ENCODE measurements around the gene ZNF428. TPM values are rescaled to one million over a fixed set of nuclear protein-coding genes. Genes with fewer than 3 reads are reported as not detected.

ZNF428 gene
- total RNA-seq, 1 donor from 2014 or later: 53.4 TPM

- Histone ChIP-seq H3K27me3 (ENCODE audit: insufficient read depth, low read length) (no peaks in the 10 kb centered on the region), H3K36me3 (ENCODE audit: insufficient read depth, low read length) (peaks cover 6% of the 10 kb centered on the region), H4K20me1 (ENCODE audit: insufficient read depth, low read length) (peaks cover 57% of the 10 kb centered on the region), H3K4me2 (ENCODE audit: low read length) (no peak overlapping the region), H3K4me3 (ENCODE audit: insufficient read depth, low read depth, low read length) (no peak overlapping the region), H3K9ac (ENCODE audit: low read length) (no peak overlapping the region), H3K27ac (ENCODE audit: low read depth, low read length) (no peak overlapping the region), H3K4me1 (ENCODE audit: insufficient read depth, low read length) (peaks cover 13% of the 10 kb centered on the region), H3K9me3 (ENCODE audit: insufficient read depth, low read depth, low read length) (no peaks in the 10 kb centered on the region), H3K79me2 (ENCODE audit: insufficient read depth, low read length) (peaks cover 84% of the 10 kb centered on the region), H2AFZ (ENCODE audit: low read depth, low read length) (no peak overlapping the region)
- DNase-seq (ENCODE audit: low read depth) (no peak), FAIRE-seq (no peak)
- peaks cover 37% of the 10 kb centered on the region for H3K36me3 Mint-ChIP-seq (ENCODE audit: low read depth, unreplicated experiment)
- TF ChIP-seq EZH2 (IDR thresholded peaks at IDR 0.05; ENCODE audit: insufficient read depth, low read length) (no peak), CTCF (IDR thresholded peaks at IDR 0.05; ENCODE audit: insufficient read depth, low read depth, low read length) (no peak)
- no peak overlapping the region for H3K27ac Mint-ChIP-seq (ENCODE audit: unreplicated experiment)
- peaks cover 8% of the 10 kb centered on the region for H3K9me3 Mint-ChIP-seq (ENCODE audit: unreplicated experiment)
- peaks cover 6% of the 10 kb centered on the region for H3K4me1 Mint-ChIP-seq (ENCODE audit: low read depth, unreplicated experiment)
- H3K27me3 Mint-ChIP-seq (ENCODE audit: low read depth, unreplicated experiment): no peaks in the 10 kb centered on the region
- no peak overlapping the region for H3K4me3 Mint-ChIP-seq (ENCODE audit: unreplicated experiment)
Measured at GRCh38 chr19:43612374-43612773, 7.1 kb downstream of the ZNF428 start.

- no peak within 1 kb of the TSS for H3K4me3 Mint-ChIP-seq (ENCODE audit: unreplicated experiment)
Measured at GRCh38 chr19:43611788-43612187, 7.6 kb downstream of the ZNF428 start, which contains the start of gene SRRM5. TSS of gene SRRM5 (plus strand) at chr19:43612088. CDS start at chr19:43612122, 34 bp downstream.

More at GRCh38 chr19:43611788-43612187, 7.6 kb downstream of the ZNF428 start, which contains the start of gene SRRM5:
- peak within 1 kb of the TSS; percentile 48 for H3K27ac ChIP-seq (ENCODE audit: low read depth, low read length)
- peaks cover 13% of the 10 kb centered on the region for H3K4me1 ChIP-seq (ENCODE audit: insufficient read depth, low read length)
- DNase-seq (ENCODE audit: low read depth): no peak
- no peak within 1 kb of the TSS for H3K27ac Mint-ChIP-seq (ENCODE audit: unreplicated experiment)
- H2AFZ ChIP-seq (ENCODE audit: low read depth, low read length): no peak within 1 kb of the TSS
- peaks cover 8% of the 10 kb centered on the region for H3K9me3 Mint-ChIP-seq (ENCODE audit: unreplicated experiment)
- no peak for FAIRE-seq
- peaks cover 6% of the 10 kb centered on the region for H3K4me1 Mint-ChIP-seq (ENCODE audit: low read depth, unreplicated experiment)
- no peak within 1 kb of the TSS for H3K4me2 ChIP-seq (ENCODE audit: low read length)
- H3K9ac ChIP-seq (ENCODE audit: low read length): peak within 1 kb of the TSS; percentile 50
- peaks cover 6% of the 10 kb centered on the region for H3K36me3 ChIP-seq (ENCODE audit: insufficient read depth, low read length)
- no peaks in the 10 kb centered on the region for H3K27me3 ChIP-seq (ENCODE audit: insufficient read depth, low read length)
- TF ChIP-seq EZH2 (IDR thresholded peaks at IDR 0.05; ENCODE audit: insufficient read depth, low read length) (no peak), CTCF (IDR thresholded peaks at IDR 0.05; ENCODE audit: insufficient read depth, low read depth, low read length) (no peak)
- peaks cover 54% of the 10 kb centered on the region for H4K20me1 ChIP-seq (ENCODE audit: insufficient read depth, low read length)
- peaks cover 37% of the 10 kb centered on the region for H3K36me3 Mint-ChIP-seq (ENCODE audit: low read depth, unreplicated experiment)
- H3K79me2 ChIP-seq (ENCODE audit: insufficient read depth, low read length): peaks cover 78% of the 10 kb centered on the region
- no peaks in the 10 kb centered on the region for H3K9me3 ChIP-seq (ENCODE audit: insufficient read depth, low read depth, low read length)
- no peak within 1 kb of the TSS for H3K4me3 ChIP-seq (ENCODE audit: insufficient read depth, low read depth, low read length)
- no peaks in the 10 kb centered on the region for H3K27me3 Mint-ChIP-seq (ENCODE audit: low read depth, unreplicated experiment)

Measured in astrocyte (in vitro differentiated cells and primary cell).